DOHH2 (cell line): ENCODE measurements around the gene DOCK6.

Experiments
- EZH2phosphoT487 ChIP-seq: fragments of 200-600 bp; sonication (generic); IDR thresholded peaks from 2 replicates; pipeline ENCODE4 v1.6.1; 2017; ENCODE audit warnings: borderline replicate concordance, mild to moderate bottlenecking, antibody characterized with exemption, low read length, moderate library complexity, mixed read lengths
- TF ChIP-seq, protein P1 (sequence below): fragments of 200-600 bp; sonication (generic); IDR thresholded peaks from one replicate; pipeline ENCODE4 v1.5.1; 2014; ENCODE audit warnings: antibody characterized with exemption, mild to moderate bottlenecking, low read depth, low read length; ENCODE audit not compliant: poor library complexity, severe bottlenecking

DNA sequence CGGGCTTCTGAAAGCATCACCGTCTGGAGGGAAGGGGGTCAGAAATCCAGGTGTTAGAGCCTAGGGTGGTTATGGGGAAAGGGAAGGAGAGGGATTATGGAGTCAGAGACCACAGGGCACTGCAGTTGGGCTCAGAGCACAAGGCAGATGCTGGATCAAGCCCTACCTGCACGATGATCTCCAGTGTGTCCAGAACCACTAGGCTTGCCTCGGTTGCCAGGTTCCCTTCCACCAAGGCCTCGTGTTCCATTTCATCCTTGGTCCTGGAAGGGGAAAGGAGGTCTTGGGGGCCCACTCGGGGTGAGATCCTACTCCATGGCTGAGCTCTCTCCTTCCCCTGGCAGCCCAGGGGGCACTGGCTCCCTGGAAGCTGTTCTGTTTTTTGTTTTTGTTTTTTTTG lies 47.9 kb downstream of the DOCK6 start:
- TF ChIP-seq, protein P1, sequence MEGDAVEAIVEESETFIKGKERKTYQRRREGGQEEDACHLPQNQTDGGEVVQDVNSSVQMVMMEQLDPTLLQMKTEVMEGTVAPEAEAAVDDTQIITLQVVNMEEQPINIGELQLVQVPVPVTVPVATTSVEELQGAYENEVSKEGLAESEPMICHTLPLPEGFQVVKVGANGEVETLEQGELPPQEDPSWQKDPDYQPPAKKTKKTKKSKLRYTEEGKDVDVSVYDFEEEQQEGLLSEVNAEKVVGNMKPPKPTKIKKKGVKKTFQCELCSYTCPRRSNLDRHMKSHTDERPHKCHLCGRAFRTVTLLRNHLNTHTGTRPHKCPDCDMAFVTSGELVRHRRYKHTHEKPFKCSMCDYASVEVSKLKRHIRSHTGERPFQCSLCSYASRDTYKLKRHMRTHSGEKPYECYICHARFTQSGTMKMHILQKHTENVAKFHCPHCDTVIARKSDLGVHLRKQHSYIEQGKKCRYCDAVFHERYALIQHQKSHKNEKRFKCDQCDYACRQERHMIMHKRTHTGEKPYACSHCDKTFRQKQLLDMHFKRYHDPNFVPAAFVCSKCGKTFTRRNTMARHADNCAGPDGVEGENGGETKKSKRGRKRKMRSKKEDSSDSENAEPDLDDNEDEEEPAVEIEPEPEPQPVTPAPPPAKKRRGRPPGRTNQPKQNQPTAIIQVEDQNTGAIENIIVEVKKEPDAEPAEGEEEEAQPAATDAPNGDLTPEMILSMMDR: no peak
- TF ChIP-seq EZH2phosphoT487: no peak
